HepG2 (cell line): ENCODE results near the gene RCOR1. TPM values are rescaled to one million over a fixed set of nuclear protein-coding genes. Genes with fewer than 3 reads are reported as not detected.

Experiments used
- ATAC-seq: fragments of 200-7000 bp; cut with Tn5 transposase; 3 replicates; pipeline ENCODE4 v1.9.1; 2020; ENCODE audit warnings: mild to moderate bottlenecking, moderate library complexity
- BruUV-seq: library from RNA; stranded (reverse); fragments of 400-500 nt; replicated peaks from 2 replicates; lab custom pipeline; 2021; lab: Mats Ljungman, UMichigan
- CTCF ChIA-PET: fragments of 300-600 bp; formaldehyde crosslinking; extraction: SDS; loops from one replicate; lab custom pipeline; 2021; ENCODE audit warnings: low total read pairs, inconsistent platforms, low intra/inter-chr PET ratio; lab: Yijun Ruan, JAX
- POLR2A ChIA-PET: fragments of 350-600 bp; sonication (Branson Sonifier 250); formaldehyde crosslinking; loops from one replicate; lab custom pipeline; 2020; ENCODE audit warnings: antibody characterized with exemption, inconsistent platforms; lab: Yijun Ruan, JAX
- DNase-seq: peaks from one replicate; pipeline ENCODE4 v3.0.0-alpha.2; 2015; ENCODE audit warnings: low spot score
- FAIRE-seq: peaks from 3 replicates; lab custom pipeline; 2011; peaks lifted over from hg19 to GRCh38; lab: Jason Lieb, UNC
- H2AFZ ChIP-seq: one replicate; pipeline ENCODE4 v1.6.1; 2011; ENCODE audit warnings: low read length, inconsistent platforms
- H3K27ac ChIP-seq: fragments of 300-600 bp; 3 replicates; pipeline ENCODE4 v1.8.0; 2011; ENCODE audit warnings: mixed run types, mild to moderate bottlenecking, mixed read lengths, low read length, inconsistent platforms; ENCODE audit not compliant: insufficient read depth; ENCODE audit errors: extremely low read length
- H3K27me3 ChIP-seq, 2 experiments: fragments of 200-600 bp in 1 of 2; 2 replicates in 1 of 2; 3 replicates in 1 of 2; pipeline versions ENCODE4 v1.6.0 to v1.8.0; 2011; ENCODE audit warnings: low read length in 2 of 2, mild to moderate bottlenecking in 2 of 2, moderate library complexity in 2 of 2, inconsistent platforms in 1 of 2; ENCODE audit not compliant: insufficient read depth in 2 of 2, control insufficient read depth in 1 of 2
- H3K36me3 ChIP-seq, 2 experiments: fragments of 200-600 bp in 1 of 2; replicated peaks in 1 of 2; 2 replicates in 1 of 2; 3 replicates in 1 of 2; pipeline versions ENCODE4 v1.5.1 to v1.8.0; 2011; ENCODE audit warnings: low read length in 2 of 2, inconsistent platforms in 1 of 2; ENCODE audit not compliant: insufficient read depth in 2 of 2, control insufficient read depth in 1 of 2
- H3K4me1 ChIP-seq: 2 replicates; pipeline ENCODE4 v1.5.1; 2012; ENCODE audit warnings: low read length, inconsistent platforms; ENCODE audit not compliant: insufficient read depth
- H3K4me2 ChIP-seq: 2 replicates; pipeline ENCODE4 v1.6.0; 2011; ENCODE audit warnings: low read depth, low read length, inconsistent platforms
- H3K4me3 ChIP-seq, 3 experiments: fragments of 200-600 bp in 1 of 3; sonication (generic), shearing (Covaris generic) in 1 of 3; replicated peaks in 1 of 3; 2 replicates each; pipeline ENCODE4 v1.5.1; 2011 to 2016; ENCODE audit warnings: low read length in 3 of 3, inconsistent platforms in 2 of 3, low read depth in 2 of 3, mild to moderate bottlenecking in 2 of 3, control low read depth in 1 of 3, mixed read lengths in 1 of 3; ENCODE audit not compliant: insufficient read depth in 1 of 3
- H3K79me2 ChIP-seq: one replicate; pipeline ENCODE4 v1.6.1; 2011; ENCODE audit warnings: low read length, inconsistent platforms; ENCODE audit not compliant: insufficient read depth
- H3K9ac ChIP-seq: 2 replicates; pipeline ENCODE4 v1.6.0; 2011; ENCODE audit warnings: mild to moderate bottlenecking, low read depth, low read length, inconsistent platforms; ENCODE audit not compliant: insufficient read depth
- H3K9me3 ChIP-seq: 2 replicates; pipeline ENCODE4 v1.5.1; 2012; ENCODE audit warnings: mild to moderate bottlenecking, low read length
- H4K20me1 ChIP-seq: 2 replicates; pipeline ENCODE4 v1.6.0; 2011; ENCODE audit warnings: inconsistent platforms, mild to moderate bottlenecking, low read length, moderate library complexity; ENCODE audit not compliant: insufficient read depth
- BRD4 ChIP-seq: sonication (generic); formaldehyde crosslinking; IDR thresholded peaks from 2 replicates; pipeline ENCODE4 v1.4.0; 2020; ENCODE audit warnings: missing genetic modification reagents
- CCDC6 ChIP-seq: sonication (generic); formaldehyde crosslinking; IDR thresholded peaks from 2 replicates; pipeline ENCODE4 v1.8.1; 2022; ENCODE audit warnings: mild to moderate bottlenecking, missing genetic modification reagents, moderate library complexity
- FOXC1 ChIP-seq: sonication (generic); formaldehyde crosslinking; IDR thresholded peaks from 2 replicates; pipeline ENCODE4 v1.8.0; 2022; ENCODE audit warnings: mild to moderate bottlenecking, missing genetic modification reagents, borderline replicate concordance
- PAX8 ChIP-seq: sonication (generic); formaldehyde crosslinking; IDR thresholded peaks from 2 replicates; pipeline ENCODE4 v1.8.0; 2022; ENCODE audit warnings: mild to moderate bottlenecking, missing genetic modification reagents, borderline replicate concordance
- RBAK ChIP-seq: sonication (generic); formaldehyde crosslinking; IDR thresholded peaks from 2 replicates; pipeline ENCODE4 v1.5.1; 2020; ENCODE audit warnings: mild to moderate bottlenecking, missing genetic modification reagents
- SP2 ChIP-seq: sonication (generic); formaldehyde crosslinking; IDR thresholded peaks from 2 replicates; pipeline ENCODE4 v1.5.1; 2020; ENCODE audit warnings: mild to moderate bottlenecking, missing genetic modification reagents
- TEAD2 ChIP-seq: sonication (generic); formaldehyde crosslinking; IDR thresholded peaks from 2 replicates; pipeline ENCODE4 v1.9.0; 2021; ENCODE audit warnings: missing genetic modification reagents
- ZBTB42 ChIP-seq: sonication (generic); formaldehyde crosslinking; IDR thresholded peaks from 2 replicates; pipeline ENCODE4 v1.5.0; 2020; ENCODE audit warnings: mild to moderate bottlenecking, missing genetic modification reagents
- ZFP36 ChIP-seq: fragments of 150-350 bp; IDR thresholded peaks from 2 replicates; pipeline ENCODE4 v1.6.1; 2018; ENCODE audit warnings: borderline replicate concordance, low read length, low read depth; ENCODE audit not compliant: partially characterized antibody
- ZFP82 ChIP-seq: sonication (generic); formaldehyde crosslinking; IDR thresholded peaks from 2 replicates; pipeline ENCODE4 v1.5.1; 2020; ENCODE audit warnings: mild to moderate bottlenecking, missing genetic modification reagents, borderline replicate concordance
- ZNF460 ChIP-seq: sonication (generic); formaldehyde crosslinking; IDR thresholded peaks from 2 replicates; pipeline ENCODE4 v1.5.1; 2020; ENCODE audit warnings: missing genetic modification reagents, mild to moderate bottlenecking, borderline replicate concordance
- ZNF7 ChIP-seq: IDR thresholded peaks from 2 replicates; pipeline ENCODE4 v1.6.1; 2016; ENCODE audit warnings: missing biosample characterization, missing genetic modification reagents
- ZNF746 ChIP-seq: sonication (generic); formaldehyde crosslinking; IDR thresholded peaks from 2 replicates; pipeline ENCODE4 v1.8.0; 2022; ENCODE audit warnings: mild to moderate bottlenecking, missing genetic modification reagents
- WGBS: methylation state at CpG from one replicate; pipeline ENCODE4 v1.1.6; 2017; ENCODE audit warnings: low lambda C conversion rate; 5-methylcytosine and 5-hydroxymethylcytosine counted together
- in situ Hi-C: cut with HindIII; loops from 2 replicates; pipeline ENCODE4 v1.10.0; 2017; ENCODE audit warnings: low pct_unique_long_range_greater_than_20kb; ENCODE audit not compliant: extremely low pct_ligation_motif_present
- intact Hi-C: fragments of 100-400 bp; cut with micrococcal nuclease; formaldehyde crosslinking; loops from one replicate; pipeline ENCODE4 v1.10.0; 2022; ENCODE audit not compliant: unreplicated experiment
- polyA plus RNA-seq, 8 experiments: library from polyadenylated mRNA; depleted of rRNA in 3 of 8; stranded (reverse) in 7 of 8; unstranded in 1 of 8; fragments of >200 nt; fragmentation: Illumina TruSeq in 4 of 8; extraction: Trizol in 4 of 8; gene quantifications; 2 replicates each; pipeline versions ENCODE4 v1.2.1 to v1.2.3, GENCODE V29; 2011 to 2016; ENCODE audit warnings: low read depth in 4 of 8, missing spikeins in 1 of 8, mixed read lengths in 1 of 8; ENCODE audit not compliant: insufficient read depth in 1 of 8
- total RNA-seq, 5 experiments: library from RNA; depleted of rRNA; stranded (reverse); fragments of >200 nt; fragmentation: Illumina TruSeq; extraction: Trizol; gene quantifications; 2 replicates each; pipeline ENCODE4 v1.2.3, GENCODE V29; 2016; ENCODE audit warnings: low read depth in 1 of 5
- TF ChIP-seq, protein P1 (sequence below): sonication (generic); formaldehyde crosslinking; IDR thresholded peaks from 2 replicates; pipeline ENCODE4 v1.4.0; 2020; ENCODE audit warnings: missing genetic modification reagents
- TF ChIP-seq, protein P2 (sequence below): sonication (generic); formaldehyde crosslinking; IDR thresholded peaks from 2 replicates; pipeline ENCODE4 v1.5.0; 2020; ENCODE audit warnings: mild to moderate bottlenecking, missing genetic modification reagents
- TF ChIP-seq, protein P3 (sequence below): sonication (generic); formaldehyde crosslinking; IDR thresholded peaks from 2 replicates; pipeline ENCODE4 v1.5.0; 2020; ENCODE audit warnings: missing genetic modification reagents, mild to moderate bottlenecking, borderline replicate concordance
- TF ChIP-seq, protein P4 (sequence below): sonication (generic); formaldehyde crosslinking; IDR thresholded peaks from 2 replicates; pipeline ENCODE4 v1.4.0; 2020; ENCODE audit warnings: missing genetic modification reagents

The RCOR1 gene
- total and polyA plus RNA-seq, 2 of the 13 experiments (the other 11 are each of a cell fraction or from before 2014, with no cell fraction given), result 10.2 to 11.1 TPM

DNA sequence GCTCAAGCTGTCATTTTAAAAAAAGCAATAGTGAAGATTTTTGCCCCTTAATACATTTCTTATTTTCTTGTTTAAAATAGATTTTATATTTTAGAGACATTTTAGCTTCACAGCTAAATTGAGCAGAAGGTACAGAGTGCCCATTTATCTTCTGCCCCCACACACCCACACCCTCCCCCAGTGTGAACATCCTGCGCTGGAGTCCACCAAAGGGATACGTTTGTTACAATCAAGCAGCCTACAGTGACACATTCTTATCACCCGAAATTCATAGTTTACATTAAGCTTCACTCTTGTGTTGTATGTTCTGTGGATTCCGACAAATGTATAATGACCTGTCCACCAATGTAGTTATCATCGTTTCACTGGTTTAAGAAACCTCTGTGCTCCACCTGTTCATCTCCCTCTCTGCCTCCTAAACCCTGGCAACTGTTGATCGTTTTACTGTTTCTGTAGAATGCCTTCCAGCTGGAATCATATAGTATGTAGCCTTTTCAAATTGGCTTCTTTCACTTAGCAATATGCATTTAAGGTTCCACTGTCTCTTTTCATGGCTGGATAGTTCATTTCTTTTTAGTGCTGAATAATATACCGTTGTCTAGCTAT, 93.8 kb downstream of the RCOR1 start (continued):
- TF ChIP-seq, protein P1, sequence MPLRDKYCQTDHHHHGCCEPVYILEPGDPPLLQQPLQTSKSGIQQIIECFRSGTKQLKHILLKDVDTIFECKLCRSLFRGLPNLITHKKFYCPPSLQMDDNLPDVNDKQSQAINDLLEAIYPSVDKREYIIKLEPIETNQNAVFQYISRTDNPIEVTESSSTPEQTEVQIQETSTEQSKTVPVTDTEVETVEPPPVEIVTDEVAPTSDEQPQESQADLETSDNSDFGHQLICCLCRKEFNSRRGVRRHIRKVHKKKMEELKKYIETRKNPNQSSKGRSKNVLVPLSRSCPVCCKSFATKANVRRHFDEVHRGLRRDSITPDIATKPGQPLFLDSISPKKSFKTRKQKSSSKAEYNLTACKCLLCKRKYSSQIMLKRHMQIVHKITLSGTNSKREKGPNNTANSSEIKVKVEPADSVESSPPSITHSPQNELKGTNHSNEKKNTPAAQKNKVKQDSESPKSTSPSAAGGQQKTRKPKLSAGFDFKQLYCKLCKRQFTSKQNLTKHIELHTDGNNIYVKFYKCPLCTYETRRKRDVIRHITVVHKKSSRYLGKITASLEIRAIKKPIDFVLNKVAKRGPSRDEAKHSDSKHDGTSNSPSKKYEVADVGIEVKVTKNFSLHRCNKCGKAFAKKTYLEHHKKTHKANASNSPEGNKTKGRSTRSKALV, result no peak
- no peak for TF ChIP-seq ZNF7 (CRISPR knock-in tag)
- TF ChIP-seq ZFP36, result no peak
- TF ChIP-seq CCDC6 (CRISPR knock-in tag), result no peak
- no peak for TF ChIP-seq ZBTB42 (CRISPR knock-in tag)
- TF ChIP-seq, all 625 proteins: peak for 0

DNA sequence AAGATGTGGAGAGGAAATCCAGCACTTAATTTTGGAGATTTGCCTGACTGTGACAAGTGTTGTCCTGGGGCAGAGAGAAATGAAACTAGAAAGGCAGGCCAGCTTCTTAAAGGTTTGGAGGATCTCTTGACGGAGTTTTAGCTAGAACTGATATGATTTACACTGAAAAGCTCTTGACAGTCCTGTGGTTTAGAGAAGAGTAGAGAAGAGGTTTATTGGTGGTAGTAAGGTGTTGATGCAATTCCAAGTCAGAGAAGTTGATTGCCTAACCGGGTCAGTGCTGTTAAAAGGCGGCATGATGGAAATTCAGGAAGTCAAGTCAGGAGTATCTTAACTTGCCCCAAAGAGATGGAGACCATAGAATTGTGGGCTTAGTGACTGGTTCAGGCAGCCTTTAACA, 95.8 kb downstream of the RCOR1 start:
- DNase-seq, result no peak
- POLR2A ChIA-PET, result no interaction called here
- no peak for TF ChIP-seq TEAD2 (CRISPR knock-in tag)
- TF ChIP-seq FOXC1 (CRISPR knock-in tag), result no peak
- no peak for TF ChIP-seq RBAK (CRISPR knock-in tag)
- TF ChIP-seq, protein P2, sequence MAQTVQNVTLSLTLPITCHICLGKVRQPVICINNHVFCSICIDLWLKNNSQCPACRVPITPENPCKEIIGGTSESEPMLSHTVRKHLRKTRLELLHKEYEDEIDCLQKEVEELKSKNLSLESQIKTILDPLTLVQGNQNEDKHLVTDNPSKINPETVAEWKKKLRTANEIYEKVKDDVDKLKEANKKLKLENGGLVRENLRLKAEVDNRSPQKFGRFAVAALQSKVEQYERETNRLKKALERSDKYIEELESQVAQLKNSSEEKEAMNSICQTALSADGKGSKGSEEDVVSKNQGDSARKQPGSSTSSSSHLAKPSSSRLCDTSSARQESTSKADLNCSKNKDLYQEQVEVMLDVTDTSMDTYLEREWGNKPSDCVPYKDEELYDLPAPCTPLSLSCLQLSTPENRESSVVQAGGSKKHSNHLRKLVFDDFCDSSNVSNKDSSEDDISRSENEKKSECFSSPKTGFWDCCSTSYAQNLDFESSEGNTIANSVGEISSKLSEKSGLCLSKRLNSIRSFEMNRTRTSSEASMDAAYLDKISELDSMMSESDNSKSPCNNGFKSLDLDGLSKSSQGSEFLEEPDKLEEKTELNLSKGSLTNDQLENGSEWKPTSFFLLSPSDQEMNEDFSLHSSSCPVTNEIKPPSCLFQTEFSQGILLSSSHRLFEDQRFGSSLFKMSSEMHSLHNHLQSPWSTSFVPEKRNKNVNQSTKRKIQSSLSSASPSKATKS (CRISPR knock-in tag), result no peak
- TF ChIP-seq BRD4 (CRISPR knock-in tag), result no peak
- TF ChIP-seq ZNF460 (CRISPR knock-in tag), result no peak
- TF ChIP-seq, protein P3, sequence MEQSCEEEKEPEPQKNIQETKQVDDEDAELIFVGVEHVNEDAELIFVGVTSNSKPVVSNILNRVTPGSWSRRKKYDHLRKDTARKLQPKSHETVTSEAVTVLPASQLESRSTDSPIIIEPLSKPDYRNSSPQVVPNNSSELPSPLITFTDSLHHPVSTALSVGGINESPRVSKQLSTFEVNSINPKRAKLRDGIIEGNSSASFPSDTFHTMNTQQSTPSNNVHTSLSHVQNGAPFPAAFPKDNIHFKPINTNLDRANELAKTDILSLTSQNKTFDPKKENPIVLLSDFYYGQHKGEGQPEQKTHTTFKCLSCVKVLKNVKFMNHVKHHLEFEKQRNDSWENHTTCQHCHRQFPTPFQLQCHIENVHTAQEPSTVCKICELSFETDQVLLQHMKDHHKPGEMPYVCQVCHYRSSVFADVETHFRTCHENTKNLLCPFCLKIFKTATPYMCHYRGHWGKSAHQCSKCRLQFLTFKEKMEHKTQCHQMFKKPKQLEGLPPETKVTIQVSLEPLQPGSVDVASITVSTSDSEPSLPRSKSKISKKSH (CRISPR knock-in tag), result no peak
- no peak for TF ChIP-seq ZNF746
- TF ChIP-seq ZFP82, result no peak
- no peak for TF ChIP-seq PAX8 (CRISPR knock-in tag)
- TF ChIP-seq, protein P4, sequence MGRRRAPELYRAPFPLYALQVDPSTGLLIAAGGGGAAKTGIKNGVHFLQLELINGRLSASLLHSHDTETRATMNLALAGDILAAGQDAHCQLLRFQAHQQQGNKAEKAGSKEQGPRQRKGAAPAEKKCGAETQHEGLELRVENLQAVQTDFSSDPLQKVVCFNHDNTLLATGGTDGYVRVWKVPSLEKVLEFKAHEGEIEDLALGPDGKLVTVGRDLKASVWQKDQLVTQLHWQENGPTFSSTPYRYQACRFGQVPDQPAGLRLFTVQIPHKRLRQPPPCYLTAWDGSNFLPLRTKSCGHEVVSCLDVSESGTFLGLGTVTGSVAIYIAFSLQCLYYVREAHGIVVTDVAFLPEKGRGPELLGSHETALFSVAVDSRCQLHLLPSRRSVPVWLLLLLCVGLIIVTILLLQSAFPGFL (CRISPR knock-in tag), result no peak
- no peak for TF ChIP-seq SP2 (CRISPR knock-in tag)

More for the DNA sequence above, 95.8 kb downstream of the RCOR1 start:
- no peak overlapping the region for H3K4me3 ChIP-seq
- H3K27me3 ChIP-seq, result no peaks in the 10 kb centered on the region
- H3K27ac ChIP-seq, result no peak overlapping the region
- ATAC-seq, result no peak
- H3K4me2 ChIP-seq, result no peak overlapping the region
- intact Hi-C loops (no loop called here), in situ Hi-C loops (no loop called here)
- H3K36me3 ChIP-seq, result no peaks in the 10 kb centered on the region; a peak in 2 of 5 replicates
- FAIRE-seq, result no peak
- 96% methylated on average over 3 of the region's 3 CpGs for WGBS
- peaks cover 66% of the 10 kb centered on the region for H3K4me1 ChIP-seq
- H3K79me2 ChIP-seq, result peaks cover 66% of the 10 kb centered on the region
- CTCF ChIA-PET, result no interaction called here
- no peak overlapping the region for H2AFZ ChIP-seq
- H3K9me3 ChIP-seq, result no peaks in the 10 kb centered on the region
- no TSS peak for BruUV-seq
- H4K20me1 ChIP-seq, result 0 out of 2 replicates have a peak, but pooled peaks cover 9% of the 10 kb centered on the region
- H3K9ac ChIP-seq, result no peak overlapping the region
